Body of pancreas (tissue), 4 donors: ENCODE data around the gene CRAMP1.
A peak's percentile ranks its signal among the peaks of the same experiment; 100 is the strongest.

ENCODE experiments used
- CTCF ChIP-seq, 7 experiments: fragments of 450-650 bp in 4 of 7; fragments of 200-600 bp in 3 of 7; sonication (generic) in 3 of 7; IDR thresholded peaks; one replicate each; pipeline ENCODE4 v1.5.1; 2016 to 2019; ENCODE audit warnings: antibody characterized with exemption in 7 of 7
- POLR2A ChIP-seq, 3 donors: fragments of 450-650 bp; IDR thresholded peaks; one replicate each; pipeline ENCODE4 v1.6.1; 2016; ENCODE audit warnings: antibody characterized with exemption in 3 of 3, mild to moderate bottlenecking in 2 of 3

GRCh38 chr16:1723450-1724147 lies 111.4 kb downstream of the CRAMP1 start:
- TF ChIP-seq POLR2A (IDR thresholded peaks at IDR 0.05) (no peak), CTCF (IDR thresholded peaks at IDR 0.05) (peak; percentile 32 to 84 (median 62))
